Stimulated activated CD4-positive, alpha-beta T cell treated with anti-CD3 and anti-CD28 coated beads, Interleukin-12 subunit alpha, Interleukin-12 subunit beta, amount 100 ng/mL, for 4 hours (primary cell): Measurements from ENCODE around the gene DEPDC5.
"Not testable (repeated sequence)": the region's sequence is repeated elsewhere in the genome, so short reads cannot be mapped to it uniquely, and the experiment has no call there.

Source experiments
- DNase-seq: peaks from one replicate; pipeline ENCODE4 v3.0.0-alpha.2; 2020

The DEPDC5 gene

DNA sequence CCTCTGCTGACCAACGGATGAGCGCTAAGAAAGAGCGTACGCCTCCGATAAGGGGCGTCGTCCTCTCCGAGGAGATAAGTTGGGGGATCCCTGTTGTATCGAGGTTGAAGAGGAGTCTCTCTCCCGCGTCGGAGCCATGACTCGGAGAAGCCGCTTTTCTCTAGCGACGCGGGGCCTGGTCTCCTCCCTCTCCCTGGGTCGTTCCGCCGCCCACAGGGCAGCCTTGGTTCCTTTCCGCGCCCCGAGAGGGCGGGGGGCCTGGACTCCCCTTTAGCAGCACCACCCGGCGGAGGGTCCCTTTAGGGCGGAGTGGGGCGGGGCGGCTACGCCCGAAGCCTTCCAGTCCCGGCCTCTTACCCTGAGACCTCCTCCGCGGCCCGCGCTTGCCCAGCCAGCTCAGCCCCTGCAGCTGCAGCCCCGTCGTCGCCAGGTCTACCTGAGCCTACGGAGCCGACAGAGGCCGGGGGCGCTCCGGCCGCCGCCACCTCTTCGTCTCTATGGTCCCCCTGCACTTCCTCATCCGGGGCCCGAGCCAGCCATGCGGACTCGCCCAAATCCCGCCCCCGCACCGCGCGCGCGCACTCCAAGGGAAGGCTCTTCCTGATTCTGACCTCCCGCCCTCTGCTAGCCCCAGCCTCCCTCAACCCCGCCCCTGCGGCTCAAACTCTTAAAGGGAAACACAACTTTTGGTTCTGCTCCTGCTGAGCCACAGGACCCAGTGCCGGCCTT, 4.0 kb upstream of the DEPDC5 start, which contains the start of gene PRR14L:
Gene PRR14L (minus strand): TSS at position 497 of the 729 bp plus-strand sequence. CDS start 11,272 bp downstream, outside the sequence.
- peak; percentile 100 for DNase-seq

DNA sequence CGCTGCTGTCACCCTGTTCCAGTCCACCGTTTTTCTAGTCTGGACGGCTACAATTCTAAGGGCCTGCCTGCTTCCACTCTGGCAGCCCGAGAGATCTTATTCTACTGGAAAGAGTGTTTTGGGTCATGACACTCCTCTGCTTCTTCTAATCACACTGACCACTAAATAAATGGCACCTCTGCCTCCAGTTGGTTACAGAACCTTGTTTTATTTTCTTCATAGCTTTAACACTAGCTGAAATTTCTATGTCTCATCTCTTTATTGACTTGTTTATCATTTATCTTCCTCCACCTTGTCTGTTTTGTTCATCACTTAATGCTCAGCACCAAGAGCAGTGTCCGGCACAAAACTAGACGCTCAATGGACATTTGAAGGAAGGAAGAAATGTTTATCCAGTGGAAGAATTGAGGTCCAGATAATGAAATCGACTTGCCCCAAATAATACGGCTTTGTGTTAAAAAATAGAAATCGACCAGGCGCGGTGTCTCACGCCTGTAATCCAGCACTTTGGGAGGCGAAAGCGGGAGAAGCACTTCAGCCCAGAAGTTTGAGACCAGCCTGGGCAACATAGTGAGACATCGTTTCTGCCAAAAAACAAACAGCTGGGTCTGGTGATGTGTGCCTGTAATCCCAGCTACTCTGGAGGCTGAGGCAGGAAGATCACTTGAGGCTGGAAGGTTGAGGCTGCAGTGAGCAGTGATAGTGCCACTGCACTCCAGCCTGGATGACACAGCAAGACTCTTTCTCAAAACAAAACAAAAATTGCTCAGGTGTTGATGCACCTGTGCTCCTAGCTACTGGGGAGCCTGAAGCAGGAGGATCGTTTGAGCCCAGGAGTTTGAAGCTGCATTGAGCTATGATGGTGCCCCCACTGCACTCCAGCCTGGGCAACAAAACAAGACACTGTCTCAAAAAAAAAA, 3.2 kb upstream of the DEPDC5 start:
- no peak for DNase-seq

DNA sequence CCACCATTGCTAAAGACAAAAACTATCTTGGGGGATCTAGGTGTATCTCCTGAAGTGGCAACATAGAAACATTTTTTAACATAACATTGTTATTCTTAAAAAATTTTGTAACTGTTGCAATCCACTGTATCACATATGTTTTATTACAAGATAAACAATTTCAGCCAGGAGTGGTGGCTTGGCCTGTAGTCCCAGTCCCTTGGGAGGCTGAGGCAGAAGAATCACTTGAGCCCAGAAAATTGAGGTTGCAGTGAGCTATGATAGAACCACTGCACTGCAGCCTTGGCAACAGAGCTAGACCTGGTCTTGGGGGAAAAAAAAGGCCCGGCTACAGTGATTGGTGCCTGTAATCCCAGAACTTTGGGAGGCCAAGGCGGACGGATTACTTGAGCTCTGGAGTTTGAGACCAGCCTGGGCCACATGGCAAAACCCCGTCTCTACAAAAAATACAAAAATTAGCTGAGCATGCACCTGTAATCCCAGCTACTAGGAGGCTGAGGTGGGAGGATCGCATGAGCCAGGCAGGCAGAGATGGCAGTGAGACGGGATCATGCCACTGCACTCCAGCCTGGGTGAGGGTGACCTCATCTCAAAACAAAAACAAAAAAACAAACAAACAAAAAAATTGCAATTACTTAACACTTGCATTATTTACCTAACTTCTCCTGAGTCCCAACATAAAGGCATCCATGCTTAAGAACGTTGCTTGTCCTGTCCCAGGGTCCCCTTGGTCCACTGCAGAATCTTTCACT, 1.5 kb upstream of the DEPDC5 start:
- DNase-seq = no peak

DNA sequence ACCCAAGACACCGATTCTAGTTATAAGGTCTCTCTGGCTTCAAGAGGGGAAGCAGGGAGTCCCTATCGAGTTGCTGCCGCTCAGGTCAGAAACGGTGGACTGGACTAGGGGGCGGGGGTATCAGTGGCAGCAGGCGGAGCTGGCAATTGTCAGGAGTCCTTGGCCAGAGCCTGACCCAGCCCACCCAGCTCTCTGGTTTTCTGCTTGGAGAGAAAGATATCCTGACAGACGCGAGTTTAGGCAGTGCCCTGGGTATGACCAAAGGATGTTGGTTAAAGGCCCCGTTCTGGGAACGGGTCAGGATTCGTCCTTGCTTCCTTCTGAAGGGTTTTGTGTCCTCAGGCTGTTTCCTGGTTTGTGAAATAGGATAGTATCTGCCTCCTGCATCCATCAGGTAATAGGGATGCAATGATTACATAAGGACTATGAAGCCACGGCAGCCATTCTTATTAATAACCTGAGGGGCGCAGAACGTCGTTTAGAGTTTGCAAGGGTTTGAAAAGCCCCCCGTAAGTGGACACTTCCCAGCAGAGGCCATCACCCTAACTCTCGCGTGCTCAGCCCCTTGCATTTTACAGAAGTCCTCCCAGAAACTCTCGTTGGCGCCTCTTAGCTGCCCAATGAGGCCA, 700 bp upstream of the DEPDC5 start:
- DNase-seq = peak; percentile 3

DNA sequence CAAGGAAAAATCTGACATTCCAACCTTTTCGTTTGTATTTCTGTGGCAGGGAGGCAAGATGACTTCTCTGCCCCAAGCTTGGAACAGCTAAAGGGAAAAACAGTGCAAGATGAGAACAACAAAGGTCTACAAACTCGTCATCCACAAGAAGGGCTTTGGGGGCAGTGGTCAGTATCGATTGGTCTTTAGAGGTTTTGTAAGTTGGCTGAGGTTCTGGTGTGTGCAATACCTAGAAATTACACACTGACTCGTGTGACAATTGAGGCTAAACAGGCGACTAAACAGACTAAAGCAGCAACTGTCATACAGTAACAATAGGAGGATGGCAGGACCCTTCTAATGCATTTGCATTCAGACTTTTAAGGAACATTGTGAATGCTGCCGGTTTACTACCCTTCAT, 994 bp downstream of the DEPDC5 start:
- DNase-seq = no peak

DNA sequence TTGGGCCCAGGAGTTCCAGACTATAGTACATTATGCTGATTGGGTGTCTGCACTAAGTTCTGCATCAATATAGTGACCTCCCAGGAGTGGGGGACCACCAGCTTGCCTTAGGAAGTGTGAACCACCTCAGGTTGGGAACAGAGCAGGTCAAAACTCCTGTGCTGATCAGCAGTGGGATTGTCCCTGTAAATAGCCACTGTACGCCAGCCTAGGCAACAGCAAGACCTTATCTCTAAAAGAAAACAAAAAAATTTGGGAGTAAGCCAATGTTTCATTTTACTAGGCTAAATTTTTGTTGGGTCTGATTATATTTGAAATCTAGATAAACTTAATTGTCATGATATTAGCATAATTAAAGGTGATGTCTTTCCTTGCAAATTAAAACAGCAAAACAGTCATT, 3.4 kb downstream of the DEPDC5 start:
- no peak for DNase-seq

DNA sequence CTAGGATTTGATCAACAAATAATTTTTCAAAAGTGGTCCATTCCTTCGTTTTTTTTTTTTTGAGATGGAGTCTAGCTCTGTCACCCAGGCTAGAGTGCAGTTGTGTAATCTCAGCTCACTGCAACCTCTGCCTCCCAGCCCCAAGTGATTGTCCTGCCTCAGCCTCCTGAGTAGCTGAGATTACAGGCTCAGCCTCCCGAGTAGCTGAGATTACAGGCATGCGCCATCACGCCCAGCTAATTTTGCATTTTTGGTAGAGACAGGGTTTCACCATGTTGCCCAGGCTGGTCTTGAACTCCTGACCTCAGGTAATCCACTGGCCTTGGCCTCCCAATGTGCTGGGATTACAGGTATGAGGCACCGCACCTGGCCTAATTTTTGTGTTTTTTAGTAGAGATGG, 5.0 kb downstream of the DEPDC5 start:
- not testable (repeated sequence) for DNase-seq

DNA sequence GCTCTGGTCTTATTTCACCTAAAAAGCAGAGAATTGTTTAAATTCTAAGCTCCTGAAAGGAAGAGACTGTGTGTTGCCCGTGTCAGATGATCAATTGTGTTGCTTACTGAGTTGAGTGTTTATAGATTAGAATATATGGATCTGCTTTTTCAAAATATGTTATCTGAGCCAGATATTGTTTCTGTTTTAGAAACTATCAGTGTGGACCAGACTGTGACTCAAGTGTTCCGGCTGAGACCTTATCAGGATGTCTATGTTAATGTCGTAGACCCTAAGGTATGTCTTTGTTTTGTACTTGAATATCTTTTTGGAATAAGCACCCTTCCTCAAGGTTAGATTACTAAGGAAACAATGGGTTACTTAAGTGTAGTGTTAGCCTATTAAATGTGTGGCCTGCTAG, 11.0 kb downstream of the DEPDC5 start:
- no peak for DNase-seq

DNA sequence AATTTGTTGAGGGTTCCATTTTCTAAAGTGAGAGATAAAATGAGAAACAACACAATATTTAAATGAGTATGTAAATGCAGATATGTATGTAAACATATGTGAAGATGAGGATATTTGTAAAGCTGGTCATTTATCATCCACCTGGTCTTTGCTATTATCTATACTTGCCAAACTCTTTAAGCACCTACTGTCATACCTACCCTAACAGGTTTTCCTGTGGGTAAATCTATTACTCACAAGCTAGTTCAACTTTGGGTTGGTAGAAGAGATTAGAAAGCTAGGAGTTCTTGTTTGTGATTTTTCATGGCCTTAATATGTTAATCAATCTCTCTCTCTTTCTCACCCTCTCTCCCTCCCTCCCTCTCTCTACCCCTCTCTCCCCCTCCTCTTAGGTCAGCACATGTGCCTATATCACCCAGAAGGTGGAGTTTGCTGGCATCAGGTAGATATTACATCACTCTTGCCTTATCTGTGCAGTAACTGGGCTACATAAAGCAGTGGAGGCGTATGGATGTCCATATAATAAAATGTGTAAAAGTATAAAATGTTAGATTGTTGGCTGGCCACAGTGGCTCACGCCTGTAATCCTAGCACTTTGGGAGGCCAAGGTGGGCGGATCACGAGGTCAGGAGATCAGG, 14.7 kb downstream of the DEPDC5 start:
- no peak for DNase-seq

DNA sequence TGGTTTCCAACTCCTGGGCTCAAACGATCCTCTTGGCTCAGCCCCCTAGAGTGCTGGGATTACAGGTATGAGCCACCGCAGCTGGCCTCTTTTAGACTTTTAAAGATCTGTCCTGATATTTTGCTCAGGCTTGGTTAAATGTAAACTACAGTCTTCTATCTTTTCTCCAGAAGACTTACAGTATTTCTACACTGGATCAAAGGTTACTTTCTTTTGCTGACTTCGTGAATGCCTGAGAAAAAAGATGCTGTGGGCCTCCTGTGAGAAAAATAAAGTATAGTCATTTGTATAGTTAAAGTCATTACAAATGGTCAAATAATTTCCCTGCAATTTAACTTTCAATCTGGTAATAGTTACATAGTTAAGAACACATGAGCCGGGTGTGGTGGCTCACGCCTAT, 19.6 kb downstream of the DEPDC5 start:
- DNase-seq = no peak

DNA sequence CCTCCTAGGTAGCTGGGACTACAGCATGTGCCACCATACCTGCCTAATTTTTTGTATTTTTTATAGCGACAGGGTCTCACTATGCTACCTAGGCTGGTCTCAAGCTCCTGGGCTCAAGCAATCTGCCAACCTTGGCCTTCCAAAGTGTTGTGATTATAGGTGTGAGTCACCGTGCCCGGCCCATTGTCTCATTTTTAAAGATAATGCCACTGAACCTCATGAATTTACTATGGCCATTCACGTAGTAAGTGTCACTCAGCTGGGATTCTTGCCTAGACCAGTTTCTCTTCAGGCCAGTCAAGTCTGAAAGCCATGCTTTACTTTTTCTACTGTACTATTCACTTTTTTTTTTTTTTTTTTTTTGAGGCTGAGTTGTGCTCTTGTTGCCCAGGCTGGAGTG, 22.4 kb downstream of the DEPDC5 start:
- no peak for DNase-seq

DNA sequence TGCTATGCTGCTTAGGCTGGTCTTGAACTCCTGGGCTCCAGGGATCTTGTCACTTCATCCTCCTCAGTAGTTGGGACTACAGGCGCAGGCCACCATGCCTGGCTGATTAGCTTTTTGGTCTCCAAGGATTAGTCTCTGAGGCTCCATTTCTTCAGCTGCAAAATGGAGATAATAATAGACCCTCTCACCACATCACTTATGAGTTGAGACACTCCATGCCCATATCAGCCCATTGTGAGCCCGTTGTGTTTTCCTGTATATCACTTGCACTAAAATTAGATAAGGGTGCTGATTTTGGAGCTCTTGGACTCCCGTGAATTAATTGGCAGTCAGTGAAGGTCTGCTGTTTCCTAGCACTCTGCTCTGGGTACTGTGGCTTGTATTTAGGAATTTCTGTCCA, 36.0 kb downstream of the DEPDC5 start:
- no peak for DNase-seq

DNA sequence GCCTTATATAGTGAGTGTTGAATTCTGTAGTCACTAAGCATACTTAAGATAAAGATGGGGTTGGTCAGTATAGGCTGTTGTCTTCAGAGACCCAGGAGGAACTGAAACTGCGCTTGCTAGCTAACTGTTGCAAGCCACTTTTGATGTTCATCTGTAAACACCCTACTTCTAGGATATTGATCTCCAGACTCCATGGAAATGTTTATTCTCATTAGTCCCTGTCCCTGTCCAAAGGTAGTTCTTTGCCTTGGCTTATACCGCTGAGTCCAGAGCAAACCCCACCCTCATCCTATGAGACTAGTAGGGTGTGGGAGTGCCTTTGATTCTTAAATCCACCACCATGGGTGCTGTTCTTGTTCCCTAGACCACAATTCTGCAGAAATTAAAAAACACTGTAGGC, 36.4 kb downstream of the DEPDC5 start:
- no peak for DNase-seq

DNA sequence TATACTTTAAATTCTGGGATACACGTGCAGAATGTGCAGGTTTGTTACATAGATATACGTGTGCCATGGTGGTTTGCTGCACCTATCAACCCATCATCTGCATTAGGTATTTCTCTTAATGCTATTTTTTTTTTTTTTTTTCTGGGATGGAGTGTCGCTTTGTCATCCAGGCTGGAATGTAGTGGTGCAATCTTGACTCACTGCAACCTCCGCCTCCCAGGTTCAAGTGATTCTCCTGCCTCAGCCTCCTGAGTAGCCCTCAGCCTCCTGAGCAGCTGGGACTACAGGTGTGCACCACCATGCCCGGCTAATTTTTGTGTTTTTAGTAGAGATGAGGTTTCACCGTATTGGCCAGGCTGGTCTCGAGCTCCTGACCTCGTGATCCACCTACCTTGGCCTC, 45.5 kb downstream of the DEPDC5 start:
- not testable (repeated sequence) for DNase-seq

DNA sequence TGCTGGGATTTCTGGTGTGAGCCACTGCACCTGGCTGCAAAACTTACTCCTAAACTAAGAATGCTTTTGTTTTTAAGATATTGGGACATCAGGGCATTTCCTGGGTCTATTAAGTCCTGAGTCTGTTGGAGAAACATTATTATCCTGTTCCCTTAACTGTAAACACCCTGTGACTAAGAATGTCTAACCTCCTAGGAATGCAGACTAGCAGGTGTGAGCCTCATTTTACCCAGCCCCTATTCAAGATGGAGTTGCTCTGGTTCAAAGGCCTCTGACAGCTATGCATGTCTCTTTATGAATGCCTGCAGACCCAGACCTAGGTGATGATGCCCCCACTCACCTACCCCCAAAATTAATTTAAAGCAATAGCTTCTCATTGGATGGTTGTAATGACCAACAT, 46.2 kb downstream of the DEPDC5 start:
- DNase-seq = no peak

DNA sequence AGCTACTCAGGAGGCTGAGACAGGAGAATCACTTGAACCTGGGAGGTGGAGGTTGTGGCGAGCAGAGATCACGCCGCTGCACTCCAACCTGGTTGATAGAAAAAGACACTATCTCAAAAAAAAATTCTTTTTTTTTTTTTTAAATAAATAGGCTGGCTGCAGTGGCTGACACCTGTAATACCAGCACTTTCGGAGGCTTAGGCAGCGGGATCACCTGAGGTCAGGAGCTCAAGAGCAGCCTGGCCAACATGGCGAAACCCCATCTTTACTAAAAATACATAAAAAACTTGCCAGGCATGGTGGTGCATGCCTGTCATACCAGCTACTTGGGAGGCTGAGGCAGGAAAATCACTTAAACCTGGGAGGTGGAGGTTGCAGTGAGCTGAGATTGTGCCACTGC, 47.0 kb downstream of the DEPDC5 start:
- DNase-seq = not testable (repeated sequence)

DNA sequence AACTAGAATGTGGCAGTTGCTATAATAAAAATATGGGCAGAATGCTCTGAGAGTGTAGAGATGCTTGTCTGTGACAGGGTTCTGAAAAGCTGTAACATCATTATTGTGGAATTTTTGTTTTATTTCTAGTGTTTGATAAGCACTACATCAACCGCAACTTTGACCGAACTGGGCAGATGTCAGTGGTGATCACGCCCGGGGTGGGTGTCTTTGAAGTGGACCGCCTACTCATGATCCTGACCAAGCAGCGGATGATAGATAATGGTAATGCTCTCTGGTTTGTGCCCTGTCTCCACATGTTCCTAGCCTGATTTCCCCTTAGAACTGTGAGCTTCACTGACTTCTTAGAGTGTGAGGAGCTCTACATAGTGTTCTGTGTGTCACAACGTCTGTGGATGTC, 48.8 kb downstream of the DEPDC5 start:
- DNase-seq = no peak

DNA sequence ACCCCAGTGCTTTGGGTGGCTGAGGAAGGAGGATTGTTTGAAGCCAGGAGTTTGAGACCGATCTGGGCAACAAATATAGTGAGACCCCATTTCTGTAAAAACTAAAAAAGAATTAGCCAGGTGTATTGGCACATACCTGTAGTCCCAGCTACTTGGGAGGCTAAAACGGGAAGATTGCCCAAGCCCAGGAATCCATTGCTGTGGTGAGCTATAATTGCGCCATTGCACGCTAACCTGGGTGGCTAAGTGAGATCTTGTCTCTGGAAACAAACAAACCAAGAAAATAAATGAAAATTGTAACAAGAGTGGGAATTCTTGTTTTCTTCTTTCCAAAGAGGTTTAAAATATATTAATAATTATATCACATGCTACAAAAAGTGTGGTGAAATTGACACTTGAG, 52.9 kb downstream of the DEPDC5 start:
- no peak for DNase-seq

DNA sequence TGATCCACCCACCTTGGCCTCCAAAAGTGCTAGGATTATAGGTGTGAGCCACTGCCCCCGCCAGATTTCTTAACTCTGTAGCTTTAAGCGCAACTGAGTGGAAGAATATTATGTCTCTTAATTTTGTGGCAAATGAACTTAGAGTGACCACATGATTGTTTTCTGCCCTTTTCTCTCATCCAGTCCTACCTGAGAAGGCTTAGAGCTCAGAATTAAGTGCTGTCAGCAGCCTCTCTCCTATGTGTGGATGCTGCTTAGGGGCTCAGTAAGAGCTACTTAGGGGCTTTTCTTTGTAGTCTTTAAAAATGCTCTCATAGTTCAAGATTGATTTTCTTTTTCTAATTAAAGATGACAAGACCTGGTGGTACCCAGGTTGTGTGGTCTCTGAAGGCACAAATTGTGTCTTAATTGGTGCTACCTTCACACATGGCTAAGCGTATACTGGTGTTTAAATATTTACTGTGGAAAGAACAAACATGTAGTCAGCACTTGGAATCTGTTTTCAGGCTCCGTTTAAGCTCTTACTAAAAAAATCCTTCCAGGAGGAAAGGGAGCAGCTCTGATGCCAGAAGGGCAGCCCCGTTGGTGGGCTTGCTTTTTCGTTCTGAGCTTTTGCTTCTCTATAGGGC, 59.3 kb downstream of the DEPDC5 start:
- DNase-seq = no peak

DNA sequence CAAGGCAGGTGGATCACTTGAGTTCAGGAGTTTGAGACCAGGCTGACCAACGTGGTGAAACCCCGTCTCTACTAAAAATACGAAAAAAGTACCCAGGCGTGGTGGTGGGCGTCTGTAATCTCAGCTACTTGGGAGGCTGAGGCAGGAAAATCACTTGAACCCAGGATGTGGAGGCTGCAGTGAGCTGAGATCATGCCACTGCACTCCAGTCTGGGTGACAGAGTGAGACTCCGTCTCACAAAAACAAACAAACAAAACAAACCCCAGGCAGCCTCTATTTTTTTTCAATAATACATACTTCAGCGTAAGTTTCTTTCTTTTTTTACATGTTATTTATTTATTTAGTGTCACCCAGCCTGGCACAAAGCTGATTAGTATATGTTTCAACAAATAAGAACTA, 60.1 kb downstream of the DEPDC5 start:
- not testable (repeated sequence) for DNase-seq

DNA sequence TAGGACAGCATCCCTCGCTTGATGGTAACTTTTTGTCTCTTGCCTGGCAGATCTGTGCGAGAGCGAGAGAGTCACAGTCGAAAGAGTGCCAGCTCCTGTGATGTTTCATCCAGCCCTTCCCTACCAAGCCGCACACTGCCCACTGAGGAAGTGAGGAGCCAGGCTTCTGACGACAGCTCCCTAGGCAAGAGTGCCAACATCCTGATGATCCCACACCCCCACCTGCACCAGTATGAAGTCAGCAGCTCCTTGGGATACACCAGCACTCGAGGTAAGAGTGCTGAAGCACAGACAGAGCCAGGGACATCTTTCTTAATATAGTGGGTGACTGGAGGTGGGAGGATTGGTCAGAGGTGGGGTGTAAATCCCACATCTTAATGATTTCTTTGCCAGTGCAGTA, 61.1 kb downstream of the DEPDC5 start:
- no peak for DNase-seq

DNA sequence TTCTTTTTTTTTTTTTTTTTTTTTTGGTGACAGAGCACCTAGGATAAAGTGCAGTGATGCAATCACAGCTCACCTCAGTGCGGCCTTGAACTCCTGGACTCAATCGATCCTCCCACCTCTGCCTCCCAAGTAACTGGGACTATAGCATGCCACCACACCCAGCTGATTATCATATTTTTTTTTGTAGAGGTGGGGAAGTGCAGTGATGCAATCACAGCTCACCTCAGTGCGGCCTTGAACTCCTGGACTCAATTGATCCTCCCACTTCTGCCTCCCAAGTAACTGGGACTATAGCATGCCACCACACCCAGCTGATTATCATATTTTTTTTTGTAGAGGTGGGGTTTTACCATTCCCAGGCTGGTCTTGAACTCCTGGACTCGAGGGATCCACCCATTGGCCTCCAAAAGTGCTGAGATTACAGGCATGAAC, 61.6 kb downstream of the DEPDC5 start:
- DNase-seq = not testable (repeated sequence)
